ENCODE results near the gene PDGFRB. TPM values are rescaled to one million over a fixed set of nuclear protein-coding genes. Genes with fewer than 3 reads are reported as not detected.

PDGFRB gene
- total and polyA plus RNA-seq, 2 of the 4 experiments (the other 2 are of a cell fraction), result 108 to 124 TPM

DNA sequence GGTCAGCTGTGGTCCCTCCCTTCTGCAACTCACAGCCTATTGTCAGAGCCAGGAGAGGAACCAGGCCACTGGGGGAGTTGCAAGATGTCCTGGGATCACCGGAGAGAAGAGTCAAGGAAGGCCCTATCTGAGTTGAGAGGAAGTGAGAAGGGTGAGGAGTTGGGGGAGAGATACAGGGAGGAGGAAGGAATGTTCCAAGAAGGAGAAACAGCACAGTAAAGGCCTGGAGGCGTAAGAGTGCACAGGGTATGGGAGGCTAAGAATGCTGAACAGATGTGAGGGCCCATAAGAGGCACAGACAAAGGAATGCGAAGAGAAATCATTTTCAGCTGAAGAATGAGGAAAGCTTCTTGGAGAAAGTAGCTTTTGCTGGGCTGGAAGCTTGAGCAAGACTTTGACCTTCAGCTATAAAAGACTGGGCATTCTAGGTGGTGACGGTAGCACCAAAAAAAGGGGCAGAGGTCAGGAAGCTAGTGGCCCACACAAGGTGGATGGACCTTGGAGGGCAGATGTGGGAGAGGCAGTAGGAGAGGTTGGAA, 47.7 kb downstream of the PDGFRB start:
- H3K56ac ChIP-seq (ENCODE audit: extremely low read depth, insufficient read depth, low read length), result no peak overlapping the region
- no peak overlapping the region; a peak in 1 of 4 replicates for H4K8ac ChIP-seq (ENCODE audit: low read depth in 2 of 2, low read length in 2 of 2)
- peak overlapping the region; percentile 48 for H2BK5ac ChIP-seq (ENCODE audit: low read depth, low read length, poor library complexity, severe bottlenecking)
- peak overlapping the region; percentile 46; the same call in 1 of the 2 replicates for H3K14ac ChIP-seq (replicated peaks; ENCODE audit: low read depth, low read length)
- peak; percentile 61 for DNase-seq
- H2AK9ac ChIP-seq (replicated peaks; ENCODE audit: low read depth, low read length, poor library complexity), result no peak overlapping the region
- H4K5ac ChIP-seq (ENCODE audit: low read depth, low read length), result peak overlapping the region; percentile 19
- peaks cover 22% of the 10 kb centered on the region for H3K4me1 ChIP-seq (ENCODE audit: control insufficient read depth, insufficient read depth, low read length)
- no peak overlapping the region for H3K23ac ChIP-seq (ENCODE audit: low read depth, low read length)
- H3K18ac ChIP-seq (ENCODE audit: low read depth, low read length), result peak overlapping the region; percentile 25
- H2AK5ac ChIP-seq (ENCODE audit: low read depth, low read length), result peak overlapping the region; percentile 49; the same call in 1 of the 2 replicates
- H3K27ac ChIP-seq (ENCODE audit: insufficient read depth, low read length), result peak overlapping the region; percentile 43; the same call in 1 of the 2 replicates
- no peaks in the 10 kb centered on the region for H3K27me3 ChIP-seq (ENCODE audit: control insufficient read depth, insufficient read depth, low read length)
- 0 out of 2 replicates have a peak overlapping the region, but pooled peaks have one; percentile 21 for H2BK120ac ChIP-seq (ENCODE audit: low read depth, low read length)
- in situ Hi-C loops (cut with MboI; ENCODE audit: low sequenced_read_pairs), result no loop called here
- 0 out of 3 replicates have a peak overlapping the region, but pooled peaks have one; percentile 34 for H2BK15ac ChIP-seq (ENCODE audit: low read depth, low read length)
- H3K4me3 ChIP-seq (ENCODE audit: insufficient read depth, low read depth, low read length), result no peak overlapping the region
- ATAC-seq (ENCODE audit: low read depth), result peak; percentile 52
- H4K20me1 ChIP-seq (ENCODE audit: insufficient read depth, low read length), result peaks cover 4% of the 10 kb centered on the region; the same call in 1 of the 2 replicates
- H2AFZ ChIP-seq (replicated peaks; ENCODE audit: low read length, poor library complexity), result peak overlapping the region; percentile 52
- H3K9me3 ChIP-seq (ENCODE audit: control insufficient read depth, insufficient read depth, low read length), result no peaks in the 10 kb centered on the region
- no peaks in the 10 kb centered on the region for H3K36me3 ChIP-seq (ENCODE audit: control insufficient read depth, insufficient read depth, low read length)
- 78% methylated on average over 4 of the region's 4 CpGs; no CpG with 5 or more reads in 1 of the 2 experiments for WGBS, 2 experiments (ENCODE audit: extremely low coverage in 2 of 2, insufficient read length in 1 of 2)
- CTCF ChIA-PET, result interaction anchor here (0.7 kb wide), 1 partner anchor 328 kb away, joined by 3 read pairs; no protein-coding TSS in a partner anchor
- H3K4me2 ChIP-seq (ENCODE audit: low read depth, low read length), result no peak overlapping the region
- POLR2A ChIA-PET (ENCODE audit: unreplicated experiment), result no interaction called here
- H2BK20ac ChIP-seq (ENCODE audit: low read depth, low read length), result peak overlapping the region; percentile 24; the same call in 1 of the 2 replicates
- H4K91ac ChIP-seq (ENCODE audit: insufficient read depth, low read depth, low read length), result peak overlapping the region; percentile 88
- no TSS peak for BruUV-seq (replicated peaks)
- H3K79me1 ChIP-seq (ENCODE audit: low read depth in 1 of 2, low read length in 2 of 2), result no peaks in the 10 kb centered on the region
- H3K9me1 ChIP-seq (ENCODE audit: insufficient read depth, low read length), result peaks cover 22% of the 10 kb centered on the region
- intact Hi-C loops (cut with micrococcal nuclease), result loop anchor here (2.0 kb wide), 1 partner anchor 71 kb away; no protein-coding TSS in a partner anchor
- peak overlapping the region; percentile 40; the same call in 1 of the 2 replicates for H3K4ac ChIP-seq (ENCODE audit: low read depth, low read length)
- no peak overlapping the region for H3K9ac ChIP-seq (ENCODE audit: low read depth, low read length)
- dilution Hi-C loops (cut with HindIII; ENCODE audit: low sequenced_read_pairs, unreplicated experiment), result no loop called here
- TF ChIP-seq POLR2A (IDR thresholded peaks at IDR 0.05; ENCODE audit: low read depth, low read length), result no peak
- TF ChIP-seq RCOR1 (IDR thresholded peaks at IDR 0.05; ENCODE audit: insufficient replicate concordance, low read length), result no peak
- TF ChIP-seq BHLHE40 (IDR thresholded peaks at IDR 0.05; ENCODE audit: low read depth, low read length), result no peak
- TF ChIP-seq CEBPB (IDR thresholded peaks at IDR 0.05; ENCODE audit: low read depth, low read length), result no peak
- no peak for TF ChIP-seq MAZ (IDR thresholded peaks at IDR 0.05; ENCODE audit: borderline replicate concordance, low read depth, low read length)
- TF ChIP-seq FOS (IDR thresholded peaks at IDR 0.05; ENCODE audit: low read depth, low read length), result no peak
- no peak for TF ChIP-seq CHD1 (IDR thresholded peaks at IDR 0.05; ENCODE audit: low read depth, low read length)
- no peak for TF ChIP-seq RFX5 (IDR thresholded peaks at IDR 0.05; ENCODE audit: low read depth, low read length)
- no peak for TF ChIP-seq USF2 (IDR thresholded peaks at IDR 0.05; ENCODE audit: low read depth, low read length)
- TF ChIP-seq, protein P1, sequence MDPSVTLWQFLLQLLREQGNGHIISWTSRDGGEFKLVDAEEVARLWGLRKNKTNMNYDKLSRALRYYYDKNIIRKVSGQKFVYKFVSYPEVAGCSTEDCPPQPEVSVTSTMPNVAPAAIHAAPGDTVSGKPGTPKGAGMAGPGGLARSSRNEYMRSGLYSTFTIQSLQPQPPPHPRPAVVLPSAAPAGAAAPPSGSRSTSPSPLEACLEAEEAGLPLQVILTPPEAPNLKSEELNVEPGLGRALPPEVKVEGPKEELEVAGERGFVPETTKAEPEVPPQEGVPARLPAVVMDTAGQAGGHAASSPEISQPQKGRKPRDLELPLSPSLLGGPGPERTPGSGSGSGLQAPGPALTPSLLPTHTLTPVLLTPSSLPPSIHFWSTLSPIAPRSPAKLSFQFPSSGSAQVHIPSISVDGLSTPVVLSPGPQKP (IDR thresholded peaks at IDR 0.05; ENCODE audit: borderline replicate concordance, low read depth, low read length), result no peak
- no peak for TF ChIP-seq NFE2L2 (IDR thresholded peaks at IDR 0.05; ENCODE audit: low read depth, low read length)
- no peak for TF ChIP-seq SMC3 (IDR thresholded peaks at IDR 0.05; ENCODE audit: low read depth, low read length)
- TF ChIP-seq MXI1 (IDR thresholded peaks at IDR 0.05; ENCODE audit: borderline replicate concordance, low read depth, low read length), result no peak
- TF ChIP-seq, protein P2, sequence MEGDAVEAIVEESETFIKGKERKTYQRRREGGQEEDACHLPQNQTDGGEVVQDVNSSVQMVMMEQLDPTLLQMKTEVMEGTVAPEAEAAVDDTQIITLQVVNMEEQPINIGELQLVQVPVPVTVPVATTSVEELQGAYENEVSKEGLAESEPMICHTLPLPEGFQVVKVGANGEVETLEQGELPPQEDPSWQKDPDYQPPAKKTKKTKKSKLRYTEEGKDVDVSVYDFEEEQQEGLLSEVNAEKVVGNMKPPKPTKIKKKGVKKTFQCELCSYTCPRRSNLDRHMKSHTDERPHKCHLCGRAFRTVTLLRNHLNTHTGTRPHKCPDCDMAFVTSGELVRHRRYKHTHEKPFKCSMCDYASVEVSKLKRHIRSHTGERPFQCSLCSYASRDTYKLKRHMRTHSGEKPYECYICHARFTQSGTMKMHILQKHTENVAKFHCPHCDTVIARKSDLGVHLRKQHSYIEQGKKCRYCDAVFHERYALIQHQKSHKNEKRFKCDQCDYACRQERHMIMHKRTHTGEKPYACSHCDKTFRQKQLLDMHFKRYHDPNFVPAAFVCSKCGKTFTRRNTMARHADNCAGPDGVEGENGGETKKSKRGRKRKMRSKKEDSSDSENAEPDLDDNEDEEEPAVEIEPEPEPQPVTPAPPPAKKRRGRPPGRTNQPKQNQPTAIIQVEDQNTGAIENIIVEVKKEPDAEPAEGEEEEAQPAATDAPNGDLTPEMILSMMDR (conservative IDR thresholded peaks at IDR 0.05; ENCODE audit: low read depth, low read length), result no peak
- TF ChIP-seq MAFK (IDR thresholded peaks at IDR 0.05; ENCODE audit: low read depth, low read length), result no peak
